PC-3 (cell line): ENCODE results near the gene CHTOP. TPM values are rescaled to one million over a fixed set of nuclear protein-coding genes. Genes with fewer than 3 reads are reported as not detected.
A peak's percentile ranks its signal among the peaks of the same experiment; 100 is the strongest.

Experiments
- ATAC-seq: fragments of 200-7000 bp; cut with Tn5 transposase; 2 replicates; pipeline ENCODE4 v1.9.1; 2020; ENCODE audit warnings: mild to moderate bottlenecking, moderate library complexity
- Bru-seq: library from RNA; stranded (reverse); fragments of 400-500 nt; gene quantifications from one replicate; lab custom pipeline; 2021; lab: Mats Ljungman, UMichigan
- BruChase-seq, 2 experiments: library from RNA; stranded (reverse); fragments of 400-500 nt; gene quantifications; one replicate each; lab custom pipeline; 2021; lab: Mats Ljungman, UMichigan
- BruUV-seq: library from RNA; stranded (reverse); fragments of 400-500 nt; replicated peaks from 2 replicates; lab custom pipeline; 2021; lab: Mats Ljungman, UMichigan
- CTCF ChIA-PET: fragments of 300-600 bp; sonication (Branson Sonifier 250); formaldehyde crosslinking; loops from one replicate; lab custom pipeline; 2022; ENCODE audit warnings: antibody characterized with exemption; lab: Charles Lee
- POLR2A ChIA-PET: fragments of 300-600 bp; sonication (Branson Sonifier 250); formaldehyde crosslinking; loops from one replicate; lab custom pipeline; 2022; ENCODE audit warnings: antibody characterized with exemption; ENCODE audit not compliant: unreplicated experiment; lab: Charles Lee
- DNase-seq: peaks from one replicate; pipeline ENCODE4 v3.0.0-alpha.2; 2015
- H2AFZ ChIP-seq: fragments of 300-600 bp; sonication (generic); 2 replicates; pipeline ENCODE4 v1.6.0; 2016; ENCODE audit warnings: antibody characterized with exemption, low read length
- H3F3A ChIP-seq: fragments of 300-600 bp; sonication (generic); one replicate; pipeline ENCODE4 v1.6.0; 2017; ENCODE audit warnings: antibody characterized with exemption, low read length, control low read depth, mild to moderate bottlenecking; ENCODE audit not compliant: unreplicated experiment
- H3K27ac ChIP-seq: fragments of 300-600 bp; sonication (generic); 2 replicates; pipeline ENCODE4 v1.5.1; 2016; ENCODE audit warnings: mild to moderate bottlenecking, low read length
- H3K27me3 ChIP-seq: fragments of 300-600 bp; sonication (generic); 2 replicates; pipeline ENCODE4 v1.6.1; 2016; ENCODE audit warnings: low read length, mixed read lengths
- H3K36me3 ChIP-seq: fragments of 300-600 bp; sonication (generic); 2 replicates; pipeline ENCODE4 v1.6.1; 2016; ENCODE audit warnings: low read depth, mixed run types, low read length, mixed read lengths
- H3K4me1 ChIP-seq: fragments of 300-600 bp; sonication (generic); 2 replicates; pipeline ENCODE4 v1.5.1; 2016; ENCODE audit warnings: low read length; ENCODE audit not compliant: insufficient read depth
- H3K4me2 ChIP-seq: fragments of 300-600 bp; sonication (generic); 2 replicates; pipeline ENCODE4 v1.6.0; 2016; ENCODE audit warnings: low read length
- H3K4me3 ChIP-seq: fragments of 300-600 bp; sonication (generic); 2 replicates; pipeline ENCODE4 v1.5.1; 2016; ENCODE audit warnings: mild to moderate bottlenecking, low read length, mixed read lengths
- H3K79me2 ChIP-seq: fragments of 300-600 bp; sonication (generic); 2 replicates; pipeline ENCODE4 v1.6.1; 2017; ENCODE audit warnings: low read length, mixed read lengths
- H3K9ac ChIP-seq: fragments of 300-600 bp; sonication (generic); 2 replicates; pipeline ENCODE4 v1.6.0; 2016; ENCODE audit warnings: mild to moderate bottlenecking, low read length
- H3K9me2 ChIP-seq: fragments of 300-600 bp; sonication (generic); replicated peaks from 2 replicates; pipeline ENCODE4 v1.6.1; 2016; ENCODE audit warnings: mixed run types, low read length, mixed read lengths
- H3K9me3 ChIP-seq: fragments of 300-600 bp; sonication (generic); 2 replicates; pipeline ENCODE4 v1.6.1; 2016; ENCODE audit warnings: low read length, mixed read lengths
- H4K20me1 ChIP-seq: fragments of 300-600 bp; sonication (generic); 2 replicates; pipeline ENCODE4 v1.6.1; 2016; ENCODE audit warnings: low read length, mixed read lengths
- EZH2 ChIP-seq: fragments of 300-600 bp; sonication (generic); IDR thresholded peaks from one replicate; pipeline ENCODE4 v1.6.1; 2017; ENCODE audit warnings: antibody characterized with exemption, mild to moderate bottlenecking, low read length; ENCODE audit not compliant: unreplicated experiment
- EZH2phosphoT487 ChIP-seq: fragments of 300-600 bp; sonication (generic); IDR thresholded peaks from 2 replicates; pipeline ENCODE4 v1.6.1; 2018; ENCODE audit warnings: mild to moderate bottlenecking, antibody characterized with exemption, low read length, borderline replicate concordance
- intact Hi-C: fragments of 100-400 bp; cut with micrococcal nuclease; formaldehyde crosslinking; loops from 2 replicates; pipeline ENCODE4 v1.9.0; 2023
- long read RNA-seq: library from polyadenylated mRNA; unstranded; transcript quantifications from one replicate; pipeline ENCODE4 v2.0.0, GENCODE V29; 2021; ENCODE audit not compliant: unreplicated experiment
- total RNA-seq: library from RNA; depleted of rRNA; stranded (reverse); fragments of >200 nt; gene quantifications from 2 replicates; pipeline ENCODE4 v1.2.3, GENCODE V29; 2014; rRNA removed
- TF ChIP-seq, protein P1 (sequence below): fragments of 300-600 bp; sonication (generic); conservative IDR thresholded peaks from 2 replicates; pipeline ENCODE4 v1.5.1; 2017; ENCODE audit warnings: antibody characterized with exemption, low read depth, mild to moderate bottlenecking, low read length

Gene CHTOP
- total RNA-seq (101 and 112 TPM in 2 replicates), Bru-seq, nascent RNA (percentile 98 among the genes with signal in this experiment), BruChase-seq, experiment 1, labeled RNA remaining after a 6-hour chase (percentile 98 among the genes with signal in this experiment), BruChase-seq, experiment 2, labeled RNA remaining after a 2-hour chase (percentile 99 among the genes with signal in this experiment)
- long read RNA-seq, transcript CHTOP-203 (6 exons, 2,165 nt), result minor isoform, 35 of 158 reads
- long read RNA-seq, transcript CHTOP-204 (6 exons, 2,096 nt), result major isoform, 41 of 158 reads
- long read RNA-seq, partial matches to known transcripts, result 9 of 158 reads
- long read RNA-seq, other reads (novel, unspliced or antisense), result 65 of 158 reads

DNA sequence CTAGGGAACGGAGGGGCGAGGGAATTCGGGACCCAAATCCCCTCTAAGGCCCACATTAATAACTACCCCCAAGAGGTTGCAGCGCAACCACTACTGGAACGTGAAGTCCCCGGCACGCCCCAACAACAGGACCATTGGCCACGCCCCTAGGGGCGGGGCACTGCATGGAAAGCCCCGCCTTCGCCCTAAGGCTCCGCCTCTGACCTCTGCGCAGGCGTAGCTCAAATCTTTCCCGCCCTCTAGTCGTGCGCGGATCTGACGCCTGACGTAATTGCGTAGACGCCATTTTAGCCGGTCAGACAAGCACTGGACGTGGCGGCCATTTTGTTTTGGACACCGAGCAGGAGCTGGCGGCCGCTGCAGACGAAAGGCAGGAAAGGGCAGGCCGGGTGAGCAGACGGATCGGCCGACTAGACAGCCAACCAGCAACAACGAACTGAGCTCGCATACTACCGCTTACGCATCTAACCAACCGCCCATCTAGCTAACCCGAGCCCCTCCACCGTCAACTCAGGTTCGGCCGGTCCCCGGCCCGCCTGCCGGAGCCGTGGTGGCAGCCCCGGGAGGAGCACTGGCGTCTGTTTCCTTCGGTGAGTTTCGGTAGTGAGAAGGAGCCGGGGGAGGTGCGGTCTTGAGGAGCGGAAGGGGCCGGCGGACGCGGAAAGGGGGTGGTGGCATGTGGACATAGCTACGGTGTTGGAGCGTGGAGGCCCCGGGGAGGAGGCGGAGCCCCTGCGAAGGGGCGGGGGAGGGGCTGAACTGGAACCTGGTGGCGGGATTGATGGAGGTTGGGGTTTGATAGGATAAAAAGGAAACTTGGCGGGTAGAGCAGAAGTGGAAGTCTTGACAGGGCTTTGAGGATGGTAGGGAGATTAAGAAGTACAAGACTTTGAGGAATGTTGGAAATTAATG lies at the start of gene CHTOP:
TSS of gene CHTOP (plus strand) at position 313 of the 912 bp plus-strand sequence. CDS start 2,523 bp downstream, outside the sequence.
- BruUV-seq, result TSS peak; percentile 91

DNA sequence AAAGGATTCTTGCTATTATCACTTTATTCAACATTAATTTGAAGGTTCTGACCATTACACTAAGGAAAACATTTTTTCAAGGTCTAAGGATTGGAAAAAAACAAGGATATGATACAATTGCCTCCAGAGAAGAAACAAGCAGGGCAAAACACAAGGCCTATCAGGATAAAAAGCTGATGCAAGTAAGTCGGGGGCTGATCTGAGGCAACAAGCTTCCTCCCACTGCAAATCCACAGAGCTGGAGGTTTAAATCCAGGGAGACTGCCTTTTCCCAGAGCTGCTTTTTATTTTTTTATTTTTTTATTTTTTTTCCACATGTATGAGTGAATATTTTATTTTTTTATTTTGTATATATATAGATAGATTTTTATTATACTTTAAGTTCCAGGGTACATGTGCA lies 48.9 kb upstream of the CHTOP start:
- TF ChIP-seq EZH2 (no peak), EZH2phosphoT487 (no peak)
- TF ChIP-seq, protein P1, sequence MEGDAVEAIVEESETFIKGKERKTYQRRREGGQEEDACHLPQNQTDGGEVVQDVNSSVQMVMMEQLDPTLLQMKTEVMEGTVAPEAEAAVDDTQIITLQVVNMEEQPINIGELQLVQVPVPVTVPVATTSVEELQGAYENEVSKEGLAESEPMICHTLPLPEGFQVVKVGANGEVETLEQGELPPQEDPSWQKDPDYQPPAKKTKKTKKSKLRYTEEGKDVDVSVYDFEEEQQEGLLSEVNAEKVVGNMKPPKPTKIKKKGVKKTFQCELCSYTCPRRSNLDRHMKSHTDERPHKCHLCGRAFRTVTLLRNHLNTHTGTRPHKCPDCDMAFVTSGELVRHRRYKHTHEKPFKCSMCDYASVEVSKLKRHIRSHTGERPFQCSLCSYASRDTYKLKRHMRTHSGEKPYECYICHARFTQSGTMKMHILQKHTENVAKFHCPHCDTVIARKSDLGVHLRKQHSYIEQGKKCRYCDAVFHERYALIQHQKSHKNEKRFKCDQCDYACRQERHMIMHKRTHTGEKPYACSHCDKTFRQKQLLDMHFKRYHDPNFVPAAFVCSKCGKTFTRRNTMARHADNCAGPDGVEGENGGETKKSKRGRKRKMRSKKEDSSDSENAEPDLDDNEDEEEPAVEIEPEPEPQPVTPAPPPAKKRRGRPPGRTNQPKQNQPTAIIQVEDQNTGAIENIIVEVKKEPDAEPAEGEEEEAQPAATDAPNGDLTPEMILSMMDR, result no peak
- no TSS peak for BruUV-seq
- H3F3A ChIP-seq, result no peaks in the 10 kb centered on the region
- CTCF ChIA-PET, result no interaction called here
- no peak overlapping the region for H3K9ac ChIP-seq
- H3K36me3 ChIP-seq, result no peaks in the 10 kb centered on the region
- no peak overlapping the region for H3K4me2 ChIP-seq
- intact Hi-C loops, result no loop called here
- no peaks in the 10 kb centered on the region for H3K27me3 ChIP-seq
- no peaks in the 10 kb centered on the region for H3K9me3 ChIP-seq
- H3K9me2 ChIP-seq, result no peaks in the 10 kb centered on the region
- H4K20me1 ChIP-seq, result no peaks in the 10 kb centered on the region
- POLR2A ChIA-PET, result no interaction called here
- DNase-seq, result no peak
- no peak overlapping the region for H3K4me3 ChIP-seq
- ATAC-seq, result no peak
- no peak overlapping the region for H3K27ac ChIP-seq
- H3K4me1 ChIP-seq, result peaks cover 10% of the 10 kb centered on the region
- H2AFZ ChIP-seq, result no peak overlapping the region
- no peaks in the 10 kb centered on the region for H3K79me2 ChIP-seq

More for the DNA sequence above, at the start of gene CHTOP:
- H3K9ac ChIP-seq, result peak within 1 kb of the TSS; percentile 99
- ChIA-PET CTCF (interaction anchor here (0.5 to 2.5 kb wide), 10 partner anchors 15 to 289 kb away, joined by 3 to 25 read pairs (median 4); partner anchors contain the start of genes GATAD2B and S100A16), POLR2A (interaction anchor here (0.5 to 1.7 kb wide), 23 partner anchors 9 to 122 kb away, joined by 3 to 20 read pairs (median 6); partner anchors contain the start of genes INTS3, S100A14, S100A16 and S100A6)
- peak within 1 kb of the TSS; percentile 83 for H3K4me3 ChIP-seq
- H4K20me1 ChIP-seq, result peaks cover 18% of the 10 kb centered on the region; the same call in 1 of the 2 replicates
- peaks cover 56% of the 10 kb centered on the region for H3K79me2 ChIP-seq
- H3F3A ChIP-seq, result peaks cover 4% of the 10 kb centered on the region
- TF ChIP-seq EZH2phosphoT487 (no peak), EZH2 (no peak)
- TF ChIP-seq, protein P1, result no peak
- peak within 1 kb of the TSS; percentile 94 for H3K4me2 ChIP-seq
- H3K27me3 ChIP-seq, result no peaks in the 10 kb centered on the region
- no peaks in the 10 kb centered on the region for H3K9me3 ChIP-seq
- H2AFZ ChIP-seq, result peak within 1 kb of the TSS; percentile 66
- peak; percentile 100 for DNase-seq
- intact Hi-C loops, result loop anchor here (1.0 to 2.0 kb wide), 2 partner anchors 25 to 37 kb away; partner anchors contain the start of gene SNAPIN
- H3K27ac ChIP-seq, result peak within 1 kb of the TSS; percentile 97
- H3K36me3 ChIP-seq, result peaks cover 26% of the 10 kb centered on the region
- peak; percentile 88 for ATAC-seq
- peaks cover 18% of the 10 kb centered on the region for H3K4me1 ChIP-seq
- no peaks in the 10 kb centered on the region for H3K9me2 ChIP-seq
